Measurements from ENCODE around the gene TRPM2.

TRPM2 gene

GRCh38 chr21:44349416-44349846, 4.0 kb upstream of the TRPM2 start:
- no peak for DNase-seq (ENCODE audit: low read depth)
- H3K4me3 ChIP-seq (ENCODE audit: low read depth, low read length): no peak overlapping the region
- TF ChIP-seq MYC (IDR thresholded peaks at IDR 0.05; ENCODE audit: low read depth, low read length): no peak
- no peak for TF ChIP-seq CTCF (IDR thresholded peaks at IDR 0.05; ENCODE audit: low read depth, low read length)
- TF ChIP-seq MAX (IDR thresholded peaks at IDR 0.05; ENCODE audit: low read depth, low read length): no peak
- TF ChIP-seq POLR2A (IDR thresholded peaks at IDR 0.05; ENCODE audit: extremely low read depth, insufficient read length): no peak

GRCh38 chr21:44349847-44350772, 3.3 kb upstream of the TRPM2 start:
- no peak overlapping the region for H3K4me3 ChIP-seq (ENCODE audit: low read depth, low read length)
- no peak for DNase-seq (ENCODE audit: low read depth)
- TF ChIP-seq CTCF (IDR thresholded peaks at IDR 0.05; ENCODE audit: low read depth, low read length): no peak
- TF ChIP-seq POLR2A (IDR thresholded peaks at IDR 0.05; ENCODE audit: extremely low read depth, insufficient read length): no peak
- no peak for TF ChIP-seq MAX (IDR thresholded peaks at IDR 0.05; ENCODE audit: low read depth, low read length)
- no peak for TF ChIP-seq MYC (IDR thresholded peaks at IDR 0.05; ENCODE audit: low read depth, low read length)

- no peak for TF ChIP-seq MAX (IDR thresholded peaks at IDR 0.05; ENCODE audit: low read depth, low read length)
- no peak for TF ChIP-seq CTCF (IDR thresholded peaks at IDR 0.05; ENCODE audit: low read depth, low read length)
- DNase-seq (ENCODE audit: low read depth): no peak
Measured at GRCh38 chr21:44350773-44351481, 2.5 kb upstream of the TRPM2 start.

GRCh38 chr21:44351535-44352252, 1.7 kb upstream of the TRPM2 start:
- no peak for DNase-seq (ENCODE audit: low read depth)
- H3K4me3 ChIP-seq (ENCODE audit: low read depth, low read length): no peak overlapping the region
- TF ChIP-seq MYC (IDR thresholded peaks at IDR 0.05; ENCODE audit: low read depth, low read length) (no peak), CTCF (IDR thresholded peaks at IDR 0.05; ENCODE audit: low read depth, low read length) (no peak), POLR2A (IDR thresholded peaks at IDR 0.05; ENCODE audit: extremely low read depth, insufficient read length) (no peak), MAX (IDR thresholded peaks at IDR 0.05; ENCODE audit: low read depth, low read length) (no peak)

More at GRCh38 chr21:44350773-44351481, 2.5 kb upstream of the TRPM2 start:
- no peak overlapping the region for H3K4me3 ChIP-seq (ENCODE audit: low read depth, low read length)

- DNase-seq (ENCODE audit: low read depth): peak; percentile 45
- peak overlapping the region; percentile 93 for H3K4me3 ChIP-seq (ENCODE audit: low read depth, low read length)
- TF ChIP-seq CTCF (IDR thresholded peaks at IDR 0.05; ENCODE audit: low read depth, low read length): no peak
- TF ChIP-seq MYC (IDR thresholded peaks at IDR 0.05; ENCODE audit: low read depth, low read length): no peak
- no peak for TF ChIP-seq POLR2A (IDR thresholded peaks at IDR 0.05; ENCODE audit: extremely low read depth, insufficient read length)
- TF ChIP-seq MAX (IDR thresholded peaks at IDR 0.05; ENCODE audit: low read depth, low read length): no peak
Measured at GRCh38 chr21:44352253-44352860, 1.1 kb upstream of the TRPM2 start.

All from NB4 (cell line).